Panc1 (cell line): ENCODE measurements around the gene WIZ. TPM values are rescaled to one million over a fixed set of nuclear protein-coding genes. Genes with fewer than 3 reads are reported as not detected.

Source experiments
- ATAC-seq: fragments of 200-7000 bp; cut with Tn5 transposase; 2 replicates; pipeline ENCODE4 v1.9.1; 2020; ENCODE audit warnings: mild to moderate bottlenecking, moderate library complexity
- BruUV-seq: library from RNA; stranded (reverse); fragments of 400-500 nt; replicated peaks from 2 replicates; lab custom pipeline; 2021; lab: Mats Ljungman, UMichigan
- CTCF ChIA-PET: fragments of 300-600 bp; sonication (Branson Sonifier 250); formaldehyde crosslinking; loops from one replicate; lab custom pipeline; 2022; ENCODE audit warnings: antibody characterized with exemption; lab: Charles Lee
- POLR2A ChIA-PET: fragments of 300-600 bp; sonication (Branson Sonifier 250); formaldehyde crosslinking; loops from one replicate; lab custom pipeline; 2022; ENCODE audit warnings: antibody characterized with exemption; lab: Charles Lee
- DNase-seq: peaks from one replicate; pipeline ENCODE4 v3.0.0-alpha.2; 2010; ENCODE audit warnings: low read depth, low spot score
- H3K27ac ChIP-seq: 2 replicates; pipeline ENCODE4 v1.5.1; 2011; ENCODE audit warnings: mild to moderate bottlenecking, low read length, inconsistent platforms
- H3K27me3 ChIP-seq: fragments of 200-500 bp; sonication (Bioruptor generic); 2 replicates; pipeline ENCODE4 v1.6.0; 2014; ENCODE audit warnings: low read length, inconsistent platforms; ENCODE audit not compliant: control insufficient read depth, insufficient read depth
- H3K36me3 ChIP-seq: fragments of 200-500 bp; sonication (Bioruptor generic); 2 replicates; pipeline ENCODE4 v1.5.1; 2014; ENCODE audit warnings: inconsistent platforms, mild to moderate bottlenecking, low read length, moderate library complexity; ENCODE audit not compliant: control insufficient read depth, insufficient read depth
- H3K4me1 ChIP-seq: 2 replicates; pipeline ENCODE4 v1.5.1; 2011; ENCODE audit warnings: inconsistent platforms, mild to moderate bottlenecking, low read length, moderate library complexity; ENCODE audit not compliant: control insufficient read depth, insufficient read depth
- H3K4me3 ChIP-seq, 2 experiments: 2 replicates each; pipeline ENCODE4 v1.5.1; 2011 to 2012; ENCODE audit warnings: low read depth in 2 of 2, low read length in 2 of 2, mild to moderate bottlenecking in 2 of 2, inconsistent platforms in 1 of 2, moderate library complexity in 1 of 2
- H3K9me3 ChIP-seq: fragments of 200-500 bp; sonication (Bioruptor generic); 2 replicates; pipeline ENCODE4 v1.5.1; 2014; ENCODE audit warnings: low read depth, mild to moderate bottlenecking, inconsistent platforms, low read length, moderate library complexity; ENCODE audit not compliant: control insufficient read depth, insufficient read depth
- POLR2AphosphoS5 ChIP-seq: IDR thresholded peaks from 2 replicates; pipeline ENCODE4 v1.6.1; 2012; ENCODE audit warnings: mild to moderate bottlenecking, low read depth, low read length, moderate library complexity
- REST ChIP-seq, 2 experiments: IDR thresholded peaks; 2 replicates each; pipeline ENCODE4 v1.6.1; 2011 to 2012; ENCODE audit warnings: low read depth in 2 of 2, control low read depth in 1 of 2, low read length in 1 of 2, mild to moderate bottlenecking in 1 of 2, moderate library complexity in 1 of 2; ENCODE audit not compliant: insufficient read depth in 1 of 2
- SIN3A ChIP-seq: IDR thresholded peaks from 2 replicates; pipeline ENCODE4 v1.6.1; 2012; ENCODE audit warnings: low read depth, mild to moderate bottlenecking, low read length, moderate library complexity, borderline replicate concordance; ENCODE audit not compliant: insufficient read depth
- TCF7L2 ChIP-seq: IDR thresholded peaks from 2 replicates; pipeline ENCODE4 v1.6.1; 2011; ENCODE audit warnings: mild to moderate bottlenecking, low read depth, low read length, inconsistent platforms
- in situ Hi-C: cut with HindIII; loops from 2 replicates; pipeline ENCODE4 v1.10.0; 2016; ENCODE audit warnings: low sequenced_read_pairs, low pct_unique_long_range_greater_than_20kb
- intact Hi-C: fragments of 100-400 bp; cut with micrococcal nuclease; formaldehyde crosslinking; loops from one replicate; pipeline ENCODE4 v1.10.0; 2022; ENCODE audit not compliant: unreplicated experiment
- total RNA-seq: library from RNA; stranded (reverse); gene quantifications from one replicate; pipeline ENCODE4 v1.2.1, GENCODE V29; 2021; ENCODE audit not compliant: unreplicated experiment
- TF ChIP-seq, protein P1 (sequence below): fragments of 450-650 bp; IDR thresholded peaks from 2 replicates; pipeline ENCODE4 v1.5.1; 2017; ENCODE audit warnings: mild to moderate bottlenecking

WIZ gene
- total RNA-seq, 1 experiment from 2014 or later, result 41.9 TPM

GRCh38 chr19:15426485-15427349 is 23.0 kb downstream of the WIZ start:
- in situ Hi-C loops, result no loop called here
- ChIA-PET CTCF (no interaction called here), POLR2A (no interaction called here)
- no peak overlapping the region for H3K27ac ChIP-seq
- no peaks in the 10 kb centered on the region for H3K27me3 ChIP-seq
- no TSS peak for BruUV-seq
- H3K4me1 ChIP-seq, result peaks cover 10% of the 10 kb centered on the region; the same call in 1 of the 2 replicates
- TF ChIP-seq REST (IDR thresholded peaks at IDR 0.05; ENCODE audit: insufficient read depth in 1 of 2, low read depth in 2 of 2, low read length in 1 of 2), result no peak
- TF ChIP-seq, protein P1, sequence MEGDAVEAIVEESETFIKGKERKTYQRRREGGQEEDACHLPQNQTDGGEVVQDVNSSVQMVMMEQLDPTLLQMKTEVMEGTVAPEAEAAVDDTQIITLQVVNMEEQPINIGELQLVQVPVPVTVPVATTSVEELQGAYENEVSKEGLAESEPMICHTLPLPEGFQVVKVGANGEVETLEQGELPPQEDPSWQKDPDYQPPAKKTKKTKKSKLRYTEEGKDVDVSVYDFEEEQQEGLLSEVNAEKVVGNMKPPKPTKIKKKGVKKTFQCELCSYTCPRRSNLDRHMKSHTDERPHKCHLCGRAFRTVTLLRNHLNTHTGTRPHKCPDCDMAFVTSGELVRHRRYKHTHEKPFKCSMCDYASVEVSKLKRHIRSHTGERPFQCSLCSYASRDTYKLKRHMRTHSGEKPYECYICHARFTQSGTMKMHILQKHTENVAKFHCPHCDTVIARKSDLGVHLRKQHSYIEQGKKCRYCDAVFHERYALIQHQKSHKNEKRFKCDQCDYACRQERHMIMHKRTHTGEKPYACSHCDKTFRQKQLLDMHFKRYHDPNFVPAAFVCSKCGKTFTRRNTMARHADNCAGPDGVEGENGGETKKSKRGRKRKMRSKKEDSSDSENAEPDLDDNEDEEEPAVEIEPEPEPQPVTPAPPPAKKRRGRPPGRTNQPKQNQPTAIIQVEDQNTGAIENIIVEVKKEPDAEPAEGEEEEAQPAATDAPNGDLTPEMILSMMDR, result no peak
- no peak for TF ChIP-seq TCF7L2
- ATAC-seq, result no peak
- H3K4me3 ChIP-seq, result no peak overlapping the region
- intact Hi-C loops, result no loop called here
- no peak for DNase-seq
- H3K36me3 ChIP-seq, result peaks cover 4% of the 10 kb centered on the region; the same call in 1 of the 2 replicates
- H3K9me3 ChIP-seq, result no peaks in the 10 kb centered on the region

GRCh38 chr19:15425321-15425950 is 24.3 kb downstream of the WIZ start:
- Histone ChIP-seq H3K4me1 (no peaks in the 10 kb centered on the region), H3K4me3 (no peak overlapping the region), H3K27me3 (no peaks in the 10 kb centered on the region), H3K27ac (no peak overlapping the region), H3K36me3 (0 out of 2 replicates have a peak, but pooled peaks cover 3% of the 10 kb centered on the region), H3K9me3 (no peaks in the 10 kb centered on the region)
- ChIA-PET POLR2A (interaction anchor here (0.6 kb wide), 1 partner anchor 652 kb away, joined by 9 read pairs; no protein-coding TSS in a partner anchor), CTCF (no interaction called here)
- intact Hi-C loops (no loop called here), in situ Hi-C loops (no loop called here)
- no TSS peak for BruUV-seq
- DNase-seq, result no peak
- no peak for ATAC-seq
- no peak for TF ChIP-seq REST (IDR thresholded peaks at IDR 0.05; ENCODE audit: insufficient read depth in 1 of 2, low read depth in 2 of 2, low read length in 1 of 2)
- TF ChIP-seq, protein P1, result no peak
- no peak for TF ChIP-seq POLR2AphosphoS5
- TF ChIP-seq TCF7L2, result no peak
- no peak for TF ChIP-seq SIN3A
